ENCODE results near the gene CETN3.

DNA sequence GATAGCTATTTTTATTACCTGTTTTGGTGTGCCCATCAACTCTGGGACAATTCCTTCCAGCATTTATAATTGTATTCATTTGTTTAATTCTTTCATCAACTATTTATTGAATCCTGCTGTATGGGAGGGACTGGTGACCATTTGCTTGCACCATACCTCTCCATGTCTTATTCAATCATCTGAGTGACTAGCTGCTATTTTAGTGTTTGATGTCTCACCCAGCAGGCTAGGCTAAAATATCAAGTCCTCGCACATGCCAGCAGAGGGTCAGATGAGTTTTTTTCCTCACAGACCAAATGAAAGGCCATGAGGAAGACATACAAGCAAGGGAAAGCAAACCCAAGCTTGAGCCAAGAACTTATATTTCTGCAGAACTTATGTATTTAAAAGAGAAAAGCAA, 63.9 kb downstream of the CETN3 start:
- TF ChIP-seq RAD21 (conservative IDR thresholded peaks at IDR 0.05) (no peak), EP300 (conservative IDR thresholded peaks at IDR 0.05; ENCODE audit: poor library complexity, severe bottlenecking) (no peak), EZH2 (IDR thresholded peaks at IDR 0.05; ENCODE audit: borderline replicate concordance, insufficient read depth, low read length, poor library complexity, severe bottlenecking) (no peak), TAF1 (IDR thresholded peaks at IDR 0.05; ENCODE audit: low read depth) (no peak), SMC3 (conservative IDR thresholded peaks at IDR 0.05; ENCODE audit: poor library complexity) (no peak), POLR2AphosphoS5 (IDR thresholded peaks at IDR 0.05) (no peak)
- TF ChIP-seq, protein P1, sequence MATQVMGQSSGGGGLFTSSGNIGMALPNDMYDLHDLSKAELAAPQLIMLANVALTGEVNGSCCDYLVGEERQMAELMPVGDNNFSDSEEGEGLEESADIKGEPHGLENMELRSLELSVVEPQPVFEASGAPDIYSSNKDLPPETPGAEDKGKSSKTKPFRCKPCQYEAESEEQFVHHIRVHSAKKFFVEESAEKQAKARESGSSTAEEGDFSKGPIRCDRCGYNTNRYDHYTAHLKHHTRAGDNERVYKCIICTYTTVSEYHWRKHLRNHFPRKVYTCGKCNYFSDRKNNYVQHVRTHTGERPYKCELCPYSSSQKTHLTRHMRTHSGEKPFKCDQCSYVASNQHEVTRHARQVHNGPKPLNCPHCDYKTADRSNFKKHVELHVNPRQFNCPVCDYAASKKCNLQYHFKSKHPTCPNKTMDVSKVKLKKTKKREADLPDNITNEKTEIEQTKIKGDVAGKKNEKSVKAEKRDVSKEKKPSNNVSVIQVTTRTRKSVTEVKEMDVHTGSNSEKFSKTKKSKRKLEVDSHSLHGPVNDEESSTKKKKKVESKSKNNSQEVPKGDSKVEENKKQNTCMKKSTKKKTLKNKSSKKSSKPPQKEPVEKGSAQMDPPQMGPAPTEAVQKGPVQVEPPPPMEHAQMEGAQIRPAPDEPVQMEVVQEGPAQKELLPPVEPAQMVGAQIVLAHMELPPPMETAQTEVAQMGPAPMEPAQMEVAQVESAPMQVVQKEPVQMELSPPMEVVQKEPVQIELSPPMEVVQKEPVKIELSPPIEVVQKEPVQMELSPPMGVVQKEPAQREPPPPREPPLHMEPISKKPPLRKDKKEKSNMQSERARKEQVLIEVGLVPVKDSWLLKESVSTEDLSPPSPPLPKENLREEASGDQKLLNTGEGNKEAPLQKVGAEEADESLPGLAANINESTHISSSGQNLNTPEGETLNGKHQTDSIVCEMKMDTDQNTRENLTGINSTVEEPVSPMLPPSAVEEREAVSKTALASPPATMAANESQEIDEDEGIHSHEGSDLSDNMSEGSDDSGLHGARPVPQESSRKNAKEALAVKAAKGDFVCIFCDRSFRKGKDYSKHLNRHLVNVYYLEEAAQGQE (IDR thresholded peaks at IDR 0.05; ENCODE audit: borderline replicate concordance) = no peak
- TF ChIP-seq, protein P2, sequence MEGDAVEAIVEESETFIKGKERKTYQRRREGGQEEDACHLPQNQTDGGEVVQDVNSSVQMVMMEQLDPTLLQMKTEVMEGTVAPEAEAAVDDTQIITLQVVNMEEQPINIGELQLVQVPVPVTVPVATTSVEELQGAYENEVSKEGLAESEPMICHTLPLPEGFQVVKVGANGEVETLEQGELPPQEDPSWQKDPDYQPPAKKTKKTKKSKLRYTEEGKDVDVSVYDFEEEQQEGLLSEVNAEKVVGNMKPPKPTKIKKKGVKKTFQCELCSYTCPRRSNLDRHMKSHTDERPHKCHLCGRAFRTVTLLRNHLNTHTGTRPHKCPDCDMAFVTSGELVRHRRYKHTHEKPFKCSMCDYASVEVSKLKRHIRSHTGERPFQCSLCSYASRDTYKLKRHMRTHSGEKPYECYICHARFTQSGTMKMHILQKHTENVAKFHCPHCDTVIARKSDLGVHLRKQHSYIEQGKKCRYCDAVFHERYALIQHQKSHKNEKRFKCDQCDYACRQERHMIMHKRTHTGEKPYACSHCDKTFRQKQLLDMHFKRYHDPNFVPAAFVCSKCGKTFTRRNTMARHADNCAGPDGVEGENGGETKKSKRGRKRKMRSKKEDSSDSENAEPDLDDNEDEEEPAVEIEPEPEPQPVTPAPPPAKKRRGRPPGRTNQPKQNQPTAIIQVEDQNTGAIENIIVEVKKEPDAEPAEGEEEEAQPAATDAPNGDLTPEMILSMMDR (IDR thresholded peaks at IDR 0.05; ENCODE audit: poor library complexity, severe bottlenecking) = no peak

Data from neural cell (in vitro differentiated cells).